ENCODE results near the gene DCST2. TPM values are rescaled to one million over a fixed set of nuclear protein-coding genes. Genes with fewer than 3 reads are reported as not detected.

The DCST2 gene
- total and polyA plus RNA-seq, 9 of the 15 experiments (the other 6 are each of a cell fraction or from before 2014, with no cell fraction given), result 0.09 to 0.49 (median 0.11) TPM; not detected in 3

- TF ChIP-seq ELF1 (tag; IDR thresholded peaks at IDR 0.05) (no peak; the same call in 1 of the 2 replicates), TFAM (CRISPR knock-in tag; conservative IDR thresholded peaks at IDR 0.05) (no peak), TFAP4 (CRISPR knock-in tag; IDR thresholded peaks at IDR 0.05; ENCODE audit: borderline replicate concordance) (no peak), THAP7 (CRISPR knock-in tag; IDR thresholded peaks at IDR 0.05) (peak; percentile 59; the same call in 1 of the 2 replicates), ELF4 (CRISPR knock-in tag; IDR thresholded peaks at IDR 0.05) (0 out of 2 replicates have a peak, but pooled peaks have one; percentile 20), SNIP1 (IDR thresholded peaks at IDR 0.05; ENCODE audit: low read depth) (no peak), XRCC5 (IDR thresholded peaks at IDR 0.05; ENCODE audit: low read depth, low read length) (no peak), ZNF140 (CRISPR knock-in tag; IDR thresholded peaks at IDR 0.05) (no peak), CHD4 (IDR thresholded peaks at IDR 0.05; ENCODE audit: insufficient read depth, insufficient replicate concordance, low read depth, low read length, poor library complexity, severe bottlenecking) (no peak), OTX1 (CRISPR knock-in tag; IDR thresholded peaks at IDR 0.05) (0 out of 2 replicates have a peak, but pooled peaks have one; percentile 25), ARID2 (IDR thresholded peaks at IDR 0.05) (no peak), GATA2 (CRISPR knock-in tag; IDR thresholded peaks at IDR 0.05) (no peak), SNAPC5 (CRISPR knock-in tag; IDR thresholded peaks at IDR 0.05) (no peak), LARP7 (IDR thresholded peaks at IDR 0.05) (no peak), NBN (IDR thresholded peaks at IDR 0.05; ENCODE audit: low read depth) (no peak), CREB3 (tag; conservative IDR thresholded peaks at IDR 0.05; ENCODE audit: low read depth) (no peak), LEF1 (IDR thresholded peaks at IDR 0.05) (no peak), HDAC2 (IDR thresholded peaks at IDR 0.05) (no peak), ZZZ3 (IDR thresholded peaks at IDR 0.05) (no peak), HMG20A (CRISPR knock-in tag; conservative IDR thresholded peaks at IDR 0.05) (no peak), NEUROD1 (IDR thresholded peaks at IDR 0.05; ENCODE audit: borderline replicate concordance, low read depth, low read length, partially characterized antibody) (no peak), BHLHE40 (IDR thresholded peaks at IDR 0.05; ENCODE audit: low read length) (no peak), SNRNP70 (optimal IDR thresholded peaks at IDR 0.05; ENCODE audit: low read depth, low read length) (no peak), HMBOX1 (IDR thresholded peaks at IDR 0.05) (0 out of 2 replicates have a peak, but pooled peaks have one; percentile 10)
These were observed 29.1 kb downstream of the DCST2 start (continued) for GRCh38 chr1:155004352-155005075.

Measured in K562 (cell line).